ENCODE measurements around the gene MIER3.

- TF ChIP-seq EZH2 (IDR thresholded peaks at IDR 0.05; ENCODE audit: borderline replicate concordance, low read depth, low read length, severe bottlenecking), result no peak
- TF ChIP-seq, protein P1, sequence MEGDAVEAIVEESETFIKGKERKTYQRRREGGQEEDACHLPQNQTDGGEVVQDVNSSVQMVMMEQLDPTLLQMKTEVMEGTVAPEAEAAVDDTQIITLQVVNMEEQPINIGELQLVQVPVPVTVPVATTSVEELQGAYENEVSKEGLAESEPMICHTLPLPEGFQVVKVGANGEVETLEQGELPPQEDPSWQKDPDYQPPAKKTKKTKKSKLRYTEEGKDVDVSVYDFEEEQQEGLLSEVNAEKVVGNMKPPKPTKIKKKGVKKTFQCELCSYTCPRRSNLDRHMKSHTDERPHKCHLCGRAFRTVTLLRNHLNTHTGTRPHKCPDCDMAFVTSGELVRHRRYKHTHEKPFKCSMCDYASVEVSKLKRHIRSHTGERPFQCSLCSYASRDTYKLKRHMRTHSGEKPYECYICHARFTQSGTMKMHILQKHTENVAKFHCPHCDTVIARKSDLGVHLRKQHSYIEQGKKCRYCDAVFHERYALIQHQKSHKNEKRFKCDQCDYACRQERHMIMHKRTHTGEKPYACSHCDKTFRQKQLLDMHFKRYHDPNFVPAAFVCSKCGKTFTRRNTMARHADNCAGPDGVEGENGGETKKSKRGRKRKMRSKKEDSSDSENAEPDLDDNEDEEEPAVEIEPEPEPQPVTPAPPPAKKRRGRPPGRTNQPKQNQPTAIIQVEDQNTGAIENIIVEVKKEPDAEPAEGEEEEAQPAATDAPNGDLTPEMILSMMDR (IDR thresholded peaks at IDR 0.05; ENCODE audit: borderline replicate concordance, extremely low read depth, low read length, poor library complexity, severe bottlenecking), result no peak
Observed at GRCh38 chr5:56919942-56920662, 31.8 kb downstream of the MIER3 start.
